BJ (cell line): ENCODE data around the gene CFAP97D2. TPM values are rescaled to one million over a fixed set of nuclear protein-coding genes. Genes with fewer than 3 reads are reported as not detected.

ENCODE experiments used
- CTCF ChIA-PET: fragments of 350-600 bp; formaldehyde crosslinking; extraction: SDS; loops from one replicate; lab custom pipeline; 2021; ENCODE audit warnings: antibody characterized with exemption, inconsistent platforms; lab: Yijun Ruan, JAX
- POLR2A ChIA-PET: fragments of 300-600 bp; sonication (Branson Sonifier 250); formaldehyde crosslinking; extraction: SDS; loops from one replicate; lab custom pipeline; 2021; ENCODE audit warnings: antibody characterized with exemption; lab: Charles Lee
- DNase-seq: peaks from one replicate; pipeline ENCODE4 v3.0.0-alpha.2; 2011; ENCODE audit warnings: low read depth
- H3K27me3 ChIP-seq: 2 replicates; pipeline ENCODE4 v1.6.0; 2011; ENCODE audit warnings: low read length; ENCODE audit not compliant: control insufficient read depth, insufficient read depth
- H3K36me3 ChIP-seq: 2 replicates; pipeline ENCODE4 v1.5.1; 2011; ENCODE audit warnings: low read length; ENCODE audit not compliant: control insufficient read depth, insufficient read depth
- H3K4me3 ChIP-seq: 2 replicates; pipeline ENCODE4 v1.5.1; 2011; ENCODE audit warnings: low read depth, mild to moderate bottlenecking, control low read depth, low read length
- polyA plus RNA-seq: library from polyadenylated mRNA; depleted of rRNA; stranded (reverse); fragments of >200 nt; gene quantifications from 2 replicates; pipeline ENCODE4 v1.2.3, GENCODE V29; 2011
- TF ChIP-seq, protein P1 (sequence below): IDR thresholded peaks from 2 replicates; pipeline ENCODE4 v1.5.1; 2011; ENCODE audit warnings: low read depth, mild to moderate bottlenecking, control low read depth, inconsistent platforms, low read length, moderate library complexity; ENCODE audit not compliant: insufficient read depth

Gene CFAP97D2
- polyA plus RNA-seq, 1 experiment, result not detected

DNA sequence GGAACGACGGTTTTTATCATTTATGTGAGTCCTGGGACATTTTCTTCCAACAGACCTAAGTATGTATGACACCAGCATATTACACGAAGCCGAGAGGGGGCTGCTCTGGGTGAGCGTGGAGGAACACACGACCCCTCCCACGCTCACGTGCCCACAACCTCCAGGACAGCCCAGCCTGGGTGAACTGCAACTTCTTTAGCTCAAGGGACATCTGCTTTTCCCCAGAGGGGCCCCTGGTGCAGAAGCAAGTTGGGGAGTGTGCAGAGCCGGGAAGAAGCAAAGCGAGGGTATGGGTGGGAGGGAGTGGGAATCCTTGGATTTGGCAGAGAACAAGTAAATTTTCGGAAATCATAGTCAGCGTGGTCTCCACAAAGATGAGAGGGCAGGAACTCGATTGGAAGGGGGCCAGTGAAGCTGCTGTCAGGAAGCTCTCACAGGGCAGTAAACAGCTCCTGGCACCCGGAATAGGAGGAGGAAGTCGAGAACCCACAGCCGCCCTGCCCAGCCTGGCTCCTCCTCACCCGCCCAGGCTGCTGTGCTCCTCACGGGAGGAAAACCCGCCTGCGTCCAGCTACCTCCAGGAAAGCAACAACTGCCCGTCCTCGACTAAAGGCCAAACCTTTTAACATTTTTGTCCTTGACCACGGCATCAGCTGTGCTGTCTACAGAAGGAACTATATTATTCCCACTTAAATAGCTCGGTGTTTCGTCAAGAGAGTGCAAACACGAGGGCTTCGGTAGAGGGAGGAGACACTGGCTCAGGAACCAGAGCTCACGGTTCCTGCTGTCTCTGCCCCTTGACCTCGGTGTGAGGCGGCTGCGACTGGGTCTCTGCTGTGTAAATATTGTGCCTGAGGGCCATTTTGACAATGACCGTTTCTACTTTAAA is 17.2 kb upstream of the CFAP97D2 start:
- no peak overlapping the region for H3K4me3 ChIP-seq
- POLR2A ChIA-PET, result no interaction called here
- no peak for DNase-seq

DNA sequence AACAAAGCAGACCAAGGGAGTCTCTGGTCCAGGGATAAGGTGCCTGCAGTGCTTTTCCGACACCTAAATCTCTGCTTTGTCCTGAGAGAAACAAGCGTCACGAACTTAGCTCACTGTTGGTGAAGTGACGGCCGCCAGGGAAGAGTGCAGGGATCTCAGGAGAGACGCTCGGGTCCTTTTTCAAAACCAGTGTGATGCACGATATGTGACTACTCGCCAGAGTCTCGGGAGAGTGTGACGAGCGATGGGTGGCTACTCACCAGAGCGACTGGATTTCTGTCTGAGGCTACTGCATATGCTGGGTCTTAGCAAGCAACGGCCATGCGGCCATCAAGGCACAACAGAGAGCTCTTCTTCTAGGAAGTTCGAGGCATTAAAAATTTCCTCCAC is 16.5 kb upstream of the CFAP97D2 start:
- no peaks in the 10 kb centered on the region for H3K36me3 ChIP-seq
- no peak for DNase-seq
- CTCF ChIA-PET, result interaction anchor here (0.9 to 1.6 kb wide), 3 partner anchors 15 to 65 kb away, joined by 3 read pairs; no protein-coding TSS in a partner anchor
- POLR2A ChIA-PET, result no interaction called here
- no peak overlapping the region for H3K4me3 ChIP-seq
- peaks cover 22% of the 10 kb centered on the region for H3K27me3 ChIP-seq
- TF ChIP-seq, protein P1, sequence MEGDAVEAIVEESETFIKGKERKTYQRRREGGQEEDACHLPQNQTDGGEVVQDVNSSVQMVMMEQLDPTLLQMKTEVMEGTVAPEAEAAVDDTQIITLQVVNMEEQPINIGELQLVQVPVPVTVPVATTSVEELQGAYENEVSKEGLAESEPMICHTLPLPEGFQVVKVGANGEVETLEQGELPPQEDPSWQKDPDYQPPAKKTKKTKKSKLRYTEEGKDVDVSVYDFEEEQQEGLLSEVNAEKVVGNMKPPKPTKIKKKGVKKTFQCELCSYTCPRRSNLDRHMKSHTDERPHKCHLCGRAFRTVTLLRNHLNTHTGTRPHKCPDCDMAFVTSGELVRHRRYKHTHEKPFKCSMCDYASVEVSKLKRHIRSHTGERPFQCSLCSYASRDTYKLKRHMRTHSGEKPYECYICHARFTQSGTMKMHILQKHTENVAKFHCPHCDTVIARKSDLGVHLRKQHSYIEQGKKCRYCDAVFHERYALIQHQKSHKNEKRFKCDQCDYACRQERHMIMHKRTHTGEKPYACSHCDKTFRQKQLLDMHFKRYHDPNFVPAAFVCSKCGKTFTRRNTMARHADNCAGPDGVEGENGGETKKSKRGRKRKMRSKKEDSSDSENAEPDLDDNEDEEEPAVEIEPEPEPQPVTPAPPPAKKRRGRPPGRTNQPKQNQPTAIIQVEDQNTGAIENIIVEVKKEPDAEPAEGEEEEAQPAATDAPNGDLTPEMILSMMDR, result no peak

More for the DNA sequence above, 17.2 kb upstream of the CFAP97D2 start:
- peaks cover 22% of the 10 kb centered on the region for H3K27me3 ChIP-seq
- TF ChIP-seq, protein P1, result no peak
- no peaks in the 10 kb centered on the region for H3K36me3 ChIP-seq
- CTCF ChIA-PET, result interaction anchor here (0.9 to 1.6 kb wide), 3 partner anchors 15 to 65 kb away, joined by 3 read pairs; no protein-coding TSS in a partner anchor

DNA sequence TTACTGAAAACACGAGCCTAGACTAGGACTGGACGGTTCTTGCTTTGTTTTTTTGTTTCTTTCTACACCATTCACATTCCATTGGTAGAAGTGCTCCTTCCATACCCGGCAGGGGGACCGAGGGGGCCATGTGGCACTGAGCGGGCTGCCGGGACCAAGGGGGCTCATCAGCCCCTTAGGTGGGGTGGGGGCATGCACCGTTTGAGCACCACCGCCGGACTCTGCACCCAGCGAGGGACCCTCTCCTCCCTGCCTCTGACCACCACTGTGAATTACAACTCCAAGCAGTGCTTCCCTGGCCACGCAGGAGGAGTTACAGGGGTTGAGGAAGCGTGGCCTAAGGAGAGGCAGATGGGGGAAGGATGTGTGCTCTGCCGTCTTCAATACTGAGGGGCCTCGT is 15.0 kb upstream of the CFAP97D2 start:
- TF ChIP-seq, protein P1, result no peak
- H3K27me3 ChIP-seq, result peaks cover 23% of the 10 kb centered on the region
- POLR2A ChIA-PET, result interaction anchor here (0.6 kb wide), 1 partner anchor 33 kb away, joined by 5 read pairs; no protein-coding TSS in a partner anchor
- CTCF ChIA-PET, result no interaction called here
- no peak for DNase-seq
- no peak overlapping the region for H3K4me3 ChIP-seq
- H3K36me3 ChIP-seq, result no peaks in the 10 kb centered on the region

DNA sequence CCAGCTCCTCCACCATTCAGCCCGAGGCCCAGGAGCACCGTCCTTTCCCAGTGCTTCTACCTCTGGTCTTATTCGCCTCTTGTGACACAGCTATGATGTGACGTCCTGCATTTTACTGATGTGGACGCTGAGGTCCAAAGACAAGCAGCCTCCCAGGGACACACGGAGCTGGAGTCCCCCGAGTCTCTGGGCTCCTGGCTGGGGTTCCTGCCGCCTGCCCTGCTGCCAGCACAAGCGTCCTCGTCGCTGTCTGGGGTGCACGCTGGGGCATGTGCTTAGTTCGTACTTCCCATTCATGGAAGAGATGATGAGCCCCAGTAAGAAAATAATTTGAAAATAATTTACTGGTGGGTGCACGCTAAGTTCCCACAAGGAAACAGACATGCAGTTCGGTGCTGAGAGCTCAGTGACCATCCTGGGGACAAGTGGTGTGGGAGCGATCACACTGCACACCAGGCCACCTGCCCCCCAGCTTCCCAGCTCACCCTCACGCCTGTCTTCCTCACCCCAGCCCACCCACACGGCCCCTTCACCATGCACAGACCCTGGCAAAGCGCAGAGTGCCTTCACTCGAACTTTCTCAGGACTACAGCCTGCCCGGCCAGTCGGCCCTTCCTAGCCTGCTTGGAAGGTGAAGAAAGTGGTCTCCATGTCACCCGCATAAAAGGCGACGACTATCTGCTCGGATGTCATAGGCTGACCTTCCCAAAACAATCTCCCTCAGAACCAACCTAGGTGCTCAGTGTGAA is 14.2 kb upstream of the CFAP97D2 start:
- TF ChIP-seq, protein P1, result no peak
- ChIA-PET POLR2A (no interaction called here), CTCF (interaction anchor here (1.3 kb wide), 1 partner anchor 11 kb away, joined by 3 read pairs; no protein-coding TSS in a partner anchor)
- DNase-seq, result no peak
- Histone ChIP-seq H3K36me3 (no peaks in the 10 kb centered on the region), H3K27me3 (peaks cover 23% of the 10 kb centered on the region), H3K4me3 (no peak overlapping the region)
